Endometrium (tissue), 2 donors: ENCODE data around the gene ZNF460.
"Not testable (repeated sequence)": the region's sequence is repeated elsewhere in the genome, so short reads cannot be mapped to it uniquely, and the experiment has no call there.

Experiments
- FAIRE-seq: peaks from 2 replicates; lab custom pipeline; 2012; peaks lifted over from hg19 to GRCh38; lab: Jason Lieb, UNC
- donor health status: control.
- donor health status: control.

Gene ZNF460

GRCh38 chr19:57280165-57280961, at the start of gene ZNF460:
Gene ZNF460, plus strand, starts transcription at chr19:57280485. Its CDS starts 322 bp downstream, at chr19:57280807.
- FAIRE-seq, result peak; percentile 64

- FAIRE-seq, result no peak
These were observed 48.6 kb upstream of the ZNF460 start for GRCh38 chr19:57231686-57232085.

DNA sequence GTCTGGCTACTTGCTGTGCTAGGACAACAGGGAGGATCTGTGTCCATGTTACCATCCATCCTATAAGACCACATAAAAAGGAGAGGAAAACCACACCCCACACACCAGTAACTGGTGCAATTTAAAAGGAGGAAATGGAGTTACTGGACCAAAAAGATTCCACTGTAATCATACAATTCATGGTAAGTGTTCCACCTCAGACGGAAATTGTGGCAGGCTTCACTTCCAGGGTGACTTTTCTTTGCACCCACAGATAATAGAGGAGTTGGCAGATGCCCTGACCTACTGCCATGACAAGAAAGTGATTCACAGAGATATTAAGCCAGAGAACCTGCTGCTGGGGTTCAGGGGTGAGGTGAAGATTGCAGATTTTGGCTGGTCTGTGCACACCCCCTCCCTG, 47.1 kb upstream of the ZNF460 start:
- no peak for FAIRE-seq

- no peak for FAIRE-seq
These were observed 40.3 kb upstream of the ZNF460 start for GRCh38 chr19:57239982-57240310.

- FAIRE-seq, result peak; percentile 77
These were observed 39.8 kb upstream of the ZNF460 start, which contains the start of gene ZNF805 for GRCh38 chr19:57240311-57241090. Gene ZNF805, plus strand, starts transcription at chr19:57240632. Its CDS starts 260 bp downstream, at chr19:57240892.

GRCh38 chr19:57241176-57241575, 39.1 kb upstream of the ZNF460 start:
- no peak for FAIRE-seq

DNA sequence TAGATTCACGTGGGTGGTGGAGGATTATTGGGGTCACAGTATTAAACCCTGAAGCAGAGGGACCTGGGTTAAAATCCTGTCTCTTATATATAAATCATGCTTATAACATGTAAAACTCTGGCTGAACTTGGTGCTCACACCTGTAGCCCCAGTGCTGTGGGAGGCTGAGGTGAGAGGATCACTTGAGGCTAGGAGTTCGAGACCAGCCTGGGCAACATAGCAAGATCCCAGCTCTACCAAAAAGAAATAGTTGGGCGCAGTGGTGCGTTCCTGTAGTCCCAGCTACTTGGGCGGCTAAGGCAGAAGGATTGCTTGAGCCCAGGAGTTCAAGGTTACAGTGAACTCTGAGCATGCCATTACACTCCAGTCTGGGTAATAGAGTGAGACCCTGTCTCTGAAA, 37.5 kb upstream of the ZNF460 start:
- no peak for FAIRE-seq

DNA sequence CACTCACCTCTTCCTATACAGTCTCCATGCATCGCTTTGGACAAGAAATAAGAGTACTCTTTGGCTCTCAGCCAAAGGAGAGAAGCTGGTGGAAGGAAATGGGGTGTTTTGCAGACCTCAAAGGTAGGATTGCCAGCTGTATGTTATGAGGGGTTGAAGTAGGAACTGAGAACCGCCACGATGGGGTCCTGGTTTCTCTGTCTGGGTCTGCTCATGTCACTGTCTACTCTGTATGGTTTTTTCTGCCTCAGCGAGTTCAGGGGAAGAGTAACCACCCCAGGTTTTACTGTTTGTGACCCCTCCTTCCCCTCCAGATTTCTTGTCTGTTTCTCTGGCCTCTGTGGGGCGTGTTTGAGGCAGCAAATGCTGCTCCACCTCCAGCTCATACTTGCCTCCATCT, 35.8 kb upstream of the ZNF460 start:
- no peak for FAIRE-seq

DNA sequence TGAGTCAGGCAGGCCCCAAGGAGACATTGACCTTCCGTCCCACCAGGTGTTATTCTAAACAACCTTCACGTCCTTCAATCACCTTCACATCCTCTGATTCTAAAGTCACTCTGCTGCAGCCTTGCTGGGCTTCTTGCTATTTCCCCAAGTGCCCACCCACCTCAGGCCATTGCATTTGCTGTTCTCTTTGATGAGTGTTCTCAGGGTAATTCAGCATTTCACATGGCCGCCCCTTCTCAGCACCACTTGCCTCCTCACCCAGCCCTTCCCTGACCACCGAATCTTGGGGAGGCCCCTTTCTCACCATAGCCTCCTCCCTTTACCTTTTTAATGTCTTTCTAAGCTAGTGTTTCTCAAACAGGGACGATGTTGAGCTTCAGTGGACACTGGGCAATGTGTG, 35.2 kb upstream of the ZNF460 start:
- FAIRE-seq, result no peak

DNA sequence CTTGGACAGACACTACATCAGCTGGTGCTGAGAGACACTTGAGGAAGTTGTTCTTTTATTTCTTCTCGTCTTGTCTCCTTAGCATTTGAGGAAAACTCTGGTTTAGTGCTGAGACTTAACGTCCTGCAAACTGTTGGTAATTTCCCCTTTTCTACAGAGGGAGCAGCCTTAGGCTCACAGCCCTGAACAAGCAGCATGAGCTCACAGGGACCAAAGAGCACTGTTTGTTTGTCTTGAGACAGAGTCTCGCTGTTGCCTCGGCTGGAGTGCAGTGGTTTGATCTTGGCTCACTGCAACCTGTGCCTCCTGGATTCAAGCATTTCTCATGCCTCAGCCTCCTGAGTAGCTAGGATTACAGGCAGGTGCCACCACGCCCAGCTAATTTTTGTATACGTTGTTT, 34.3 kb upstream of the ZNF460 start:
- FAIRE-seq, result no peak

DNA sequence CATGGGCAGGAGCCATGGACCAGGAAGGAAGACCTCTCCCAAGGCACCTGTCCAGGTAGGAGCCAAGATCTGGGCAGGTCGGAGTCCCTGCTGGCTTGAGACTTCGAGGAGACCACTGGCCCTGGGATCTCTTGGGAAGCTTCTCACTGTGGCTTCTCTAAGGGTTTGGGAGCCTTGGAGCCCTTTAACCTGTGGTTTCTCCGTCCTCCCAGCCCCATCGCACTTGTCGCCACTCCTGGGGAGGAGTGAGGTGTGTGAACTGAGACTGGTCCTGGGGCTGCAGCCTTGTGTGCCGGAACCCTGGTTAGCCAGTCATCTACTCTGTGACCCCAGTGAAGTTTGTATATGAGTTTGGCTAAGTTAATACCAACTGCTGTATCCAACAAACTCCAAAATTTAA, 31.6 kb upstream of the ZNF460 start:
- no peak for FAIRE-seq

DNA sequence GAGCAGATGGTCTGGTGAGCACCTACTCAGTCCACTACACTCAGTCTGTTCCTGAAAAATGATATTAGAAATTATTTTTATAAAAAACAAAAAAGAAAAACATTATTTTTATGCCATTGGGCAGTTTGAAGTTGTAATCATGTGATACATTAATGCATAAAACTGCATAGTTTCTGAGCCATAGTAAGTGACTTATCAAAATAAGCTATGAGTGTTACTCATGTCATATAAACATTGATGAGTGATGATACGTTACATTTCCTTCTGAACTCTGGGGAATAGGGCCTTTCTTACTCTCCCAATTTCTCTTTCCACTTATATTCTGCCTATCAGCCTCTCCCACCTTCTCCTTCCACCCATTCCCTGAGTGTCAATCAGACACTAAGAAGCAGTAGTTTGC, 31.0 kb upstream of the ZNF460 start:
- no peak for FAIRE-seq

DNA sequence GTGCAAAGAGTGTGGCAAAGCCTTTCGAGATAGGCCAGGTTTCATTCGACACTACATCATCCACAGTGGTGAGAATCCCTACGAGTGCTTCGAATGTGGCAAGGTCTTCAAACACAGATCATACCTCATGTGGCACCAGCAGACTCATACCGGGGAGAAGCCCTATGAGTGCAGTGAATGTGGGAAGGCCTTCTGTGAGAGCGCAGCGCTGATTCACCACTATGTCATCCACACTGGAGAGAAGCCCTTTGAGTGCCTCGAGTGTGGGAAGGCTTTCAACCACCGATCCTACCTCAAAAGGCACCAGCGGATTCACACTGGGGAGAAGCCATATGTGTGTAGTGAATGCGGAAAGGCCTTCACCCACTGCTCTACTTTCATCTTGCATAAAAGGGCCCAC, 26.5 kb upstream of the ZNF460 start:
- FAIRE-seq, result not testable (repeated sequence)

GRCh38 chr19:57262044-57262443, 18.2 kb upstream of the ZNF460 start:
- no peak for FAIRE-seq

DNA sequence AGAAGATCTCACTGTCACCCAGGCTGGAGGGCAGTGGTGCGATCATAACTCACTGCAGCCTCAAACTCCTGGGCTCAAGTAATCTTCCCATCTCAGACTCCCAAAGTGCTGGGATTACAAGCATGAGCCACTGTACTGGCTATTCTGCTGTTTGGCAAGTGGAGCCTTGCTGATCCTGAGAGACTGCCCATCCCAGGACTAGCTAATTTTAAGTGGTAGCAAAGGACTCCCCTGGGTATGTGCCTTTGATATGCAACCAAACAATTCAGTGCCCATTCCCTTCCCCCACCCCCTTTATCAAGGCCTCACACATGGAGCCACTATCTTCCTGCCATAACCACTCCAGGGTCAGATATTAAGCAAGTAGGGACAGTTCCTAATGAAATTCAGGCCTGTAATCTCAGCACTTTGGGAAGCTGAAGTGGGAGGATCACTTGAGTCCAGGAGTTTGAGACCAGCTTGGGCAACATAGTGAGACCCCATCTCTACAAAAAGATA, 17.0 kb upstream of the ZNF460 start:
- no peak for FAIRE-seq

DNA sequence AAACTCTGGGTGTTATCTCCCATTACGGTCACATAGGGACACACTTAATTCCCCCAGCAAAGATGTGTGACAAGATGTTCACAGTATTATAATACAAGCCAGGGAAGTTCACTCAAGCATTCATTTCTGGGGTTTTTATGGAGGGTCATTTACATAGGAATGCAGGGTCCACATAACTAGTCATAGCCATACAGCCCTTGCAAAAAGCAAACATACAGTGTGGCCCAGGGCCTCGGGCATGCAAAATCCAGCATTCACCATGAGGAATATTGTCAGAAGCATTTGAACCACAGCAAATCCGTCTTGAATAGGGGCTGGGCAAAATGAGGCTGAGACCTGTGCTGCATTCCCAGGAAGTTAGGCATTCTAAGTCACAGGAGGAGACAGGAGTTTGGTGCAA, 13.0 kb upstream of the ZNF460 start:
- no peak for FAIRE-seq

DNA sequence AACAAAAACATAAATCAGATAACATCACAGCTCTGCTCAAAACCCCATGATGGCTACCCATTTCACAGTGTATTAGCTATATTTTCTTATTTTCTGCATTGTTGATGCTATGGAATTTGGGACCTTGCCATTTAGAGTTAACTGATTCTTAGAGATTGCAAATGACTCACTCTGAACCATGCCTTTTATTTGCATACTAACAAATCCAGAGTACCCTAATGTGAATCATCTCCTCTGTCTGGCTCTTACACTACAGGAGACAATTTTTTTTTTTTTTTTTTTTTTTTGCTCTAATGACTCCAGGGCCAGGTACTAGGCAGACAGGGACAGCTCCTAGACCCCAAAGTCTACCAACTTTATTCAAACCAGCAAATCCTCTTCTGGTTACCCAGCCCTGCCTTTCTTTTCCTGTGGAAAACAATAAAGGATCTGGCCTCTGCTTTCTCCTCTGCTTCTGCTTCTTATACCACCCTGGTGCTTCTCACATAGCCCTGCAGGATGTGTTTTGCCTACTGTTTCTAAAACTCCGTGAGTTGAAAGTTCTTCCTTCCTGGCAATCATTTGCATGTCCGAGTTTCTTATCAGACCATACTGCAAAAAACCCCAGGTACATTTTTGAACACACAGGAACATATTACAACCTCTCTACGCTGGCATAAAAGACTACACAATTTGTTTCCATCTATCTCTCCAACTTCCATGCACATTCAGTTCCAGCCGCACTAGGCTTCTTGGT, 10.6 kb upstream of the ZNF460 start:
- FAIRE-seq, result no peak

DNA sequence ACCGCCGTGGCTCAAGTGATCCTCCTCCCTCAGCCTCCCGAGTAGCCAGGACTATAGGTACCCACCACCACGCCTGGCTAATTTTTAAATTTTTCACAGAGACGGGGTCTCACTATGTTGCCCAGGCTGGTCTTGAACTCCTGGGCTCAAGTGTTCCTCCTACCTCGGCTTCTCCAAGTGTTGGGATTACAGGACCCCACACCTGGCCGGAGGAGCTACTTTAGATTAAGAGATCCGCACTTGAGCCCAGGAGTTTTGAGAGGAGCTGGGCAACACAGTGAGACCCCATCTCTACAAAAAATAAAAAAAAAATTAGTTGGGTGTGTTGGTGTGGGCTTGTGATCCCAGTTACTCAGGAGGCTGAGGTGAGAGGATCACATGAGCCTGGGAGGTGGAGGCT, 9.0 kb upstream of the ZNF460 start:
- FAIRE-seq, result no peak

GRCh38 chr19:57273014-57273413, 7.3 kb upstream of the ZNF460 start:
- no peak for FAIRE-seq

GRCh38 chr19:57276430-57276829, 3.9 kb upstream of the ZNF460 start:
- no peak for FAIRE-seq

DNA sequence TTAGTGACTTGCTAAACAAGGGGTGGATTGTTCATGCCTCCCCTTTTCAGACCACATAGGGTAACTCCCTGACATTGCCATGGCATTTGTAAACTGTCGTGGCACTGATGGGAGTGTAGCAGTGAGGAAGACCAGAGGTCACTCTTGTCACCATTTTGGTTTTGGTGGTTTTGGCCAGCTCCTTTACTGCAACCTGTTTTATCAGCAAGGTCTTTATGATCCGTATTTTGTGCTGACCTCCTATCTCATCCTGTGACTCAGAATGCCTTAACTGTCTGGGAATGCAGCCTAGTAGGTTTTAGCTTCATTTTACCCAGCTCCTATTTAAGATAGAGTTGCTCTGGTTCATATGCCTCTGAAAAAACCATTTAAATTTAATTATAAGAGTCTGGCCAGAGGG, 1.8 kb upstream of the ZNF460 start:
- not testable (repeated sequence) for FAIRE-seq

DNA sequence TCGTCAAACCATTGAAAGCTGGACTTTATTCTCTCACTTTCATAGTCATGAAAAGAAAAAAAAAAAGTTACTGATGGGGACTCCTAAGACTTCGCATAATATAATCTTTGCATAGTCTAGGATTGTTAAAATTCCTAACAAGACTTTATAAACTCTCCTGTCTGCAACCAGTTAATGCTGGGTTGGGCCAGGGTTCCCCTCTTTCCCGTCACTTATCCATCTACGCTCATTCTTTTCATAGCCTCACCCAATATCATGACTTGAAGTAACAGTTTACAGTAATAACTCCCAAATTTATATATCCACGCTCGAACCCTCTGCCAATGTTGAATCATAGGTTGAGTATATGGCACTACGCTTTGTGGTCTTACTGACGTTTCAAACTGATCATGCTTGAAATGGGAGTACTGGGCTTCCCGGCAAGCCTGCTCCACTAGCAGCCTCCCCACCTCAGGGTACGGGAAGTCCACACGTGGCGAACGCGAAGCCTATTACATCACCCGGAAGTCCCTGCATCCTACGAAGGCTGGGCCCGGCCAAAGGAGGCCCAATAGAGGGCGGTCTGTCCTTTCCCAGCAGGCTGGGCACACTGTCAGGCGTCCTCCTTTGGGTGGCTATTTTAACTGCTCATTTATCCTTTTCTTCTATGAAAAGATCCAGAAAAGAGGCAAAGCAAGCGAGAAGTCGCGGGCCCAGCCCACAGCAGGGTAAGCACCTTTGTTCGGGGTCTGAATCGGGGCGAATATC, 694 bp upstream of the ZNF460 start:
- FAIRE-seq, result no peak
